ENCODE measurements around the gene HS6ST1. TPM values are rescaled to one million over a fixed set of nuclear protein-coding genes. Genes with fewer than 3 reads are reported as not detected.

The HS6ST1 gene
- total RNA-seq, 1 donor from 2014 or later = 31.1 TPM

DNA sequence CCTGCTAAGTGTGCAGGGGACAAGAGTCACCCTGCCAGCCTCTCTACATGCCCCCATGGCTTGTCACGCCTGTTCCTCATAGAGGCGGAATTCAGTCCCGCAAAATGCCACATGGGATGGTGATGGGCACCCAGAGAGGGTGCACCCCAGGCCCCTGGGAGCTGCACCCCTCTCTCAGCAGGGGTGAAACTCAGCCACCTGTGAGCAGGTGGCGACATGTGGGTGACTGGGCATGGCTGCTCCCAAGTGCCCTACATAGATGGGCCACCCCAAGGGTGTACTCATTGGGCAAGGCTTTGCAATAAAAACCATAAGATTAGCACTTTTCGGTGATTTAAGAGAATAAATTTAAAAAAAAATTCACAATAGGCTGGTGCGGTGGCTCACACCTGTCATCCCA is 6.3 kb downstream of the HS6ST1 start:
- Histone ChIP-seq H3K4me3 (no peak overlapping the region), H3K9ac (no peak overlapping the region), H3K36me3 (no peaks in the 10 kb centered on the region), H3K4me1 (peaks cover 42% of the 10 kb centered on the region), H3K27me3 (no peaks in the 10 kb centered on the region), H3K27ac (no peak overlapping the region), H3K4me2 (no peak overlapping the region), H2AFZ (replicated peaks) (no peak overlapping the region), H3K9me3 (ENCODE audit: low read depth) (no peaks in the 10 kb centered on the region), H3F3A (ENCODE audit: low read depth) (peaks cover 8% of the 10 kb centered on the region), H3K79me2 (ENCODE audit: low read depth) (peaks cover 100% of the 10 kb centered on the region), H4K20me1 (ENCODE audit: low read depth) (peaks cover 100% of the 10 kb centered on the region)
- no peak for DNase-seq (ENCODE audit: low spot score)
- Mint-ChIP-seq H3K4me1 (peaks cover 63% of the 10 kb centered on the region), H3K36me3 (peaks cover 17% of the 10 kb centered on the region), H3K27me3 (ENCODE audit: insufficient read depth, low read depth) (peaks cover 8% of the 10 kb centered on the region), H3K4me3 (no peak overlapping the region), H3K9me3 (no peaks in the 10 kb centered on the region), H3K27ac (no peak overlapping the region)
- TF ChIP-seq EZH2phosphoT487 (IDR thresholded peaks at IDR 0.05) (no peak), EZH2 (IDR thresholded peaks at IDR 0.05) (no peak)
- TF ChIP-seq, protein P1, sequence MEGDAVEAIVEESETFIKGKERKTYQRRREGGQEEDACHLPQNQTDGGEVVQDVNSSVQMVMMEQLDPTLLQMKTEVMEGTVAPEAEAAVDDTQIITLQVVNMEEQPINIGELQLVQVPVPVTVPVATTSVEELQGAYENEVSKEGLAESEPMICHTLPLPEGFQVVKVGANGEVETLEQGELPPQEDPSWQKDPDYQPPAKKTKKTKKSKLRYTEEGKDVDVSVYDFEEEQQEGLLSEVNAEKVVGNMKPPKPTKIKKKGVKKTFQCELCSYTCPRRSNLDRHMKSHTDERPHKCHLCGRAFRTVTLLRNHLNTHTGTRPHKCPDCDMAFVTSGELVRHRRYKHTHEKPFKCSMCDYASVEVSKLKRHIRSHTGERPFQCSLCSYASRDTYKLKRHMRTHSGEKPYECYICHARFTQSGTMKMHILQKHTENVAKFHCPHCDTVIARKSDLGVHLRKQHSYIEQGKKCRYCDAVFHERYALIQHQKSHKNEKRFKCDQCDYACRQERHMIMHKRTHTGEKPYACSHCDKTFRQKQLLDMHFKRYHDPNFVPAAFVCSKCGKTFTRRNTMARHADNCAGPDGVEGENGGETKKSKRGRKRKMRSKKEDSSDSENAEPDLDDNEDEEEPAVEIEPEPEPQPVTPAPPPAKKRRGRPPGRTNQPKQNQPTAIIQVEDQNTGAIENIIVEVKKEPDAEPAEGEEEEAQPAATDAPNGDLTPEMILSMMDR (IDR thresholded peaks at IDR 0.05) = no peak

DNA sequence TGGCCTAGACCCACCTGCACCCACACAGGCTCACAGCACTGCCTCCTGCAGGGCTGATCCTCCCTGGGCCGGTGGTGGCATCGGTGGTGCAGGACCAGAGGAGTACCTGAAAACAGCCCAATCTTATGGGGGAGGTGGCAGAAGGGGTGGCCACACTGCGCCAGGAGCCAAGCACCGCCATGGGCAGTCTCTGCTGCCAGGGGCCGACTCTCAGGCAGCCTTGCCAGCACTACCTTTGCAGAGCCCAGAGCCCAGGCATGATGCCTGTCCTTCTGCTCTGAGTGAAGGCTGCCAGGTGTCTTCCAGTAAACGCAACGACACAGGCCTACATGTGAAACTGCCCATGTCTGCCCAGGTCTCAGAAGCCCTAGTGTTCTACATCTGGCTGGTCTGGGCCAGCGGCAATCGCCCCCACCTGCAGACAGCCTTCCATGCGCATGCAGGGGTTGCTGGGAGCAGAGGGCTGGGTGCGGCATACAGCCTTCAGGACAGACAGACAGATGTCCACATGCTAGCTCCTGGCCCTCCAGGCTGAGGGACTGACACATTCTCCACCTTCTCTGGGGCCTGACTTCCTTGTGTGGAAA is 6.8 kb downstream of the HS6ST1 start:
- DNase-seq (ENCODE audit: low spot score) = peak; percentile 1
- Histone ChIP-seq H3K27me3 (no peaks in the 10 kb centered on the region), H3K4me1 (peaks cover 45% of the 10 kb centered on the region), H3K9me3 (ENCODE audit: low read depth) (no peaks in the 10 kb centered on the region), H3K9ac (no peak overlapping the region), H3K36me3 (no peaks in the 10 kb centered on the region), H3F3A (ENCODE audit: low read depth) (peaks cover 8% of the 10 kb centered on the region), H3K4me3 (no peak overlapping the region), H3K27ac (no peak overlapping the region), H4K20me1 (ENCODE audit: low read depth) (peaks cover 100% of the 10 kb centered on the region), H3K4me2 (no peak overlapping the region), H3K79me2 (ENCODE audit: low read depth) (peaks cover 100% of the 10 kb centered on the region), H2AFZ (replicated peaks) (no peak overlapping the region)
- H3K9me3 Mint-ChIP-seq = no peaks in the 10 kb centered on the region
- H3K36me3 Mint-ChIP-seq = peaks cover 17% of the 10 kb centered on the region
- peaks cover 8% of the 10 kb centered on the region for H3K27me3 Mint-ChIP-seq (ENCODE audit: insufficient read depth, low read depth)
- no peak for TF ChIP-seq EZH2 (IDR thresholded peaks at IDR 0.05)
- TF ChIP-seq, protein P1 (IDR thresholded peaks at IDR 0.05) = no peak
- TF ChIP-seq EZH2phosphoT487 (IDR thresholded peaks at IDR 0.05) = no peak
- no peak overlapping the region for H3K27ac Mint-ChIP-seq
- no peak overlapping the region for H3K4me3 Mint-ChIP-seq
- H3K4me1 Mint-ChIP-seq = peaks cover 67% of the 10 kb centered on the region

DNA sequence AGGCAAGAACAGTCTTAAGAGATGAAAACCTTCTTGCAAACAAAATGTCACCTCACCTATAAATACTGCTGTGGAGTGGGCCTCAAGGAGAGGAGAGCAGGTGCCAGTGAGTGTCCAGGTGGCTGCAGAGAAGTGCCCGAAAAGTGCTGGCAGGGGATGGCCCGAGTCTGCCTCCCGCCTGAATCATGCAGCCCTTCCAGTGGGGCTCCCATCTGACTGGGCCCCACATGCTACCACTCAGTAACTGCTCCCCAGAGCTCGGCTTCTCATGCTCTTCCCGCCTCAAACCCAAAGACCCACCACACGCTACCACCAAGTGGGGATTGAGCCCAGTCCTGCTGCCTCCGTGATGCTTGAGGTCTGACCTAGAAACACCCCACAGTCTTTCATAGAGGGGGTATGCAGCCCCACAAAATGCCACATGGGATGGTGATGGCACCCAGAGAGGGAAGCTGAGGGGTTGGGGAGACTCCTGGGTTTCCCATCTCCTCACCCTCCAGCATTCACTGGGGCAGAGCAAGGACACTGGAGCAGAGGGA is 7.4 kb downstream of the HS6ST1 start:
- Mint-ChIP-seq H3K36me3 (peaks cover 17% of the 10 kb centered on the region), H3K4me3 (no peak overlapping the region), H3K27ac (peak overlapping the region; percentile 21), H3K4me1 (peaks cover 67% of the 10 kb centered on the region), H3K27me3 (ENCODE audit: insufficient read depth, low read depth) (peaks cover 8% of the 10 kb centered on the region), H3K9me3 (no peaks in the 10 kb centered on the region)
- H2AFZ ChIP-seq (replicated peaks) = no peak overlapping the region
- H3K4me3 ChIP-seq = no peak overlapping the region
- no peaks in the 10 kb centered on the region for H3K27me3 ChIP-seq
- no peak overlapping the region for H3K27ac ChIP-seq
- peaks cover 100% of the 10 kb centered on the region for H4K20me1 ChIP-seq (ENCODE audit: low read depth)
- H3K9ac ChIP-seq = no peak overlapping the region
- no peaks in the 10 kb centered on the region for H3K36me3 ChIP-seq
- no peak overlapping the region for H3K4me2 ChIP-seq
- DNase-seq (ENCODE audit: low spot score) = no peak
- peaks cover 45% of the 10 kb centered on the region for H3K4me1 ChIP-seq
- H3K9me3 ChIP-seq (ENCODE audit: low read depth) = no peaks in the 10 kb centered on the region
- H3K79me2 ChIP-seq (ENCODE audit: low read depth) = peaks cover 100% of the 10 kb centered on the region
- peaks cover 8% of the 10 kb centered on the region for H3F3A ChIP-seq (ENCODE audit: low read depth)
- TF ChIP-seq, protein P1 (IDR thresholded peaks at IDR 0.05) = no peak
- TF ChIP-seq EZH2 (IDR thresholded peaks at IDR 0.05) (no peak), EZH2phosphoT487 (IDR thresholded peaks at IDR 0.05) (no peak)

All from neural progenitor cell (in vitro differentiated cells).